Kidney tubule cell (primary cell): ENCODE measurements around the gene GNG8.
A peak's percentile ranks its signal among the peaks of the same experiment; 100 is the strongest.

ENCODE experiments used
- DNase-seq: peaks from one replicate; pipeline ENCODE4 v3.0.0-alpha.2; 2018; ENCODE audit warnings: low spot score

GNG8 gene

DNA sequence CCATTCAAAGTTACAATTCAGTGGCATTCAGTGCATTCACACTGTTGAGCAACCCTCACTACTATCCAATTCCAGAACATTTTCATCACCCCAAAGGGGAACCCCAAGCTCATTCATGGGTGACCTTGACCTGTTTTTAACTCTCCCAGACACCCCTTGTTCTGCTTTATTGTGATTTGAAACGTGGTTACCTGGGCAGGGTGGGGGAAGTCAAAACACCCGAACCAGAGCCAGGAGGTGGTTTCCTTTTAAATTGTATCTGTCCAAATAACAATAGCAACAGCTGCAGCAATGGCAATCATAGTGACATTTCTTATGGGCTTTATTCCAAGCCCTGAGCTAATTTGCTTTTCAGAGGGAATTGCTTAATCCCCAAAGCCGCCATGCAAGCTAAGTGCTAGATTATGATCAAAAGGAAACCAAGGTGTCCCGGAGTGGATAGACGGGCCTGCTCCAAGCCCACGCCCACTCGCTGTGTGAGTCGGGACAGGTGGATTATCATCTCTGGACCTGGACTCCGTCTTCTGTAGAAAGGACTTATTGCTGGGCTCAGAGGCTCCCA, 17.3 kb downstream of the GNG8 start:
- DNase-seq = no peak

DNA sequence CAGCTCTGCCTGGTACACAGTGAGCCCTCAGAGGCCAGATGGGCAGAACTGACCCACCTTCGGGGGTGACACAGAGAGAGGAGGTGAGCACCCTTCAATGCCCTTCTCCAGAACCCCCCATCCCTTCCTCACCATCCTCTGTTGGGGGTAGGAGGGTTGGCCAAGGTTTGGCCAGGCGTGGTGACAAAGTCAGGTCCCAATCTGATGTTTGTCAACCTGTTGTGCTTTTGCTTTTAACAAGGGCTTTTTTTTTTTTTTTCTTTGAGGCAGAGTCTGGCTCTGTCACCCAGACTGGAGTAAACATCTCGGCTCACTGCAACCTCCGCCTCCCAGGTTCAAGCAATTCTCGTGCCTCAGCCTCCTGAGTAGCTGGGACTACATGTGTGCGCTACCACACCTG, 18.4 kb downstream of the GNG8 start:
- no peak for DNase-seq

GRCh38 chr19:46616631-46617322, 19.2 kb downstream of the GNG8 start:
- peak; percentile 59 for DNase-seq

DNA sequence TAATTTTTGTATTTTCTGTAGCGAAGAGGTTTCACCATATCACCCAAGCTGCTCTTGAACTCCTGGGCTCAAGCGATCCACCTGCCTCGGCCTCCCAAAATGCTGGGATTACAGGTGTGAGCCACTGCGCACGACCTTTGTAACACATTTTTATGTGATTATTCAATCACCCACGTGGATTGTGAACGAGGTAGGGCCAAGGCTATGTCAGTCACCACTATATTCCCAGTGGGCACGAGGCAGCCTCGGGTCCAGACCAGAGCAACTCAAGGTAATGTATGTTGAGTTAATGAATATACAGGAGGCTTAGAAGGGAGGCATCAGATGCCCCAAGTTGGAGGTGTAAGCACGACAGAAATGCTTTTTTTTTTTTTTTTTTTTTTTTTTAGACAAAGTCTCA, 20.0 kb downstream of the GNG8 start:
- no peak for DNase-seq

DNA sequence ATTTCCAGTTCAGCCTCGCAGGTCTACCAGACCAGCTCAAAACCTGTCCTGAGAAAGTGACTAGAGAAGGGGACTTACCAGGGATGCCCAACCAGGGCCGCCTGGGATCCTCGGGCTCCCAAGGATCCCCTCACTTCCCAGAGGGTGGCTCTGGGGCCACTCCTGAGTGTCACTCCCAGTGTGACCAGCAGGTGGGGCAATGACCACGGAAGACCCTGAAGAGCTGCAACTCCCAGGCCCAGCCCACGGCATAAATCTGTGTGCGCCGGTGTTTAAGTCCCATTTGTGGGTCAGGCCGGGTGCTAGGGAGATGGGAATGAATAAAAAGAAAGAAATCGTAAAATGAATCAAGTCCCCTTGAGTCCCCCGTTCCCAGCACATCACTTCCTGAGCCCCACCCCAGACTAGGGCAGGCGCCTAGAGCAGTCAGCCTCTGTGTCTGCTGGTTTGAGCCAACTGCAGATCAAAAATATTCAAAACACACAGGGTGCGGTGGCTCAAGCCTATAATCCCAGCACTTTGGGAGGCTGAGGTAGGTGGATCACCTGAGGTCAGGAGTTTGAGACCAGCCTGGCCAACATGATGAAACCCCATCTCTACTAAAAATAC, 21.8 kb downstream of the GNG8 start:
- DNase-seq = peak; percentile 74

DNA sequence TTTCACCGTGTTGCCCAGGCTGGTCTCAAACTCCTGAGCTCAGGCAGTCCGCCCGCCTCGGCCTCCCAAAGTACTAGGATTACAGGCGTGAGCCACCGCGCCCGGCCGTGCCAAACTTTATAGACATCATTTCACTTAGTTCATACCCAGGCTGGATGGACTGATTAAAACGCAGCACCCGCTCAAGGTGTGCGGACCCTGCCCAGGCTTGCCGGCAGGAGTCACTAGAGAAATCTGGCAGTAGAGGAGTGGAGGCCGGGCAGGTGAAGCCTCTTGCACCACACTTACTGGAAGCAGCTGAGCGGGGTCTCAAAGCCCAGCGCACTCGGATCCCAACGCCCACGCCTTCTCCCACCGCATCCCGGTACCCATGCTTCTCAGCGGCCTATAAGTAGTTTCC, 22.5 kb downstream of the GNG8 start:
- DNase-seq = no peak

GRCh38 chr19:46611776-46612175, 24.2 kb downstream of the GNG8 start:
- DNase-seq = no peak

DNA sequence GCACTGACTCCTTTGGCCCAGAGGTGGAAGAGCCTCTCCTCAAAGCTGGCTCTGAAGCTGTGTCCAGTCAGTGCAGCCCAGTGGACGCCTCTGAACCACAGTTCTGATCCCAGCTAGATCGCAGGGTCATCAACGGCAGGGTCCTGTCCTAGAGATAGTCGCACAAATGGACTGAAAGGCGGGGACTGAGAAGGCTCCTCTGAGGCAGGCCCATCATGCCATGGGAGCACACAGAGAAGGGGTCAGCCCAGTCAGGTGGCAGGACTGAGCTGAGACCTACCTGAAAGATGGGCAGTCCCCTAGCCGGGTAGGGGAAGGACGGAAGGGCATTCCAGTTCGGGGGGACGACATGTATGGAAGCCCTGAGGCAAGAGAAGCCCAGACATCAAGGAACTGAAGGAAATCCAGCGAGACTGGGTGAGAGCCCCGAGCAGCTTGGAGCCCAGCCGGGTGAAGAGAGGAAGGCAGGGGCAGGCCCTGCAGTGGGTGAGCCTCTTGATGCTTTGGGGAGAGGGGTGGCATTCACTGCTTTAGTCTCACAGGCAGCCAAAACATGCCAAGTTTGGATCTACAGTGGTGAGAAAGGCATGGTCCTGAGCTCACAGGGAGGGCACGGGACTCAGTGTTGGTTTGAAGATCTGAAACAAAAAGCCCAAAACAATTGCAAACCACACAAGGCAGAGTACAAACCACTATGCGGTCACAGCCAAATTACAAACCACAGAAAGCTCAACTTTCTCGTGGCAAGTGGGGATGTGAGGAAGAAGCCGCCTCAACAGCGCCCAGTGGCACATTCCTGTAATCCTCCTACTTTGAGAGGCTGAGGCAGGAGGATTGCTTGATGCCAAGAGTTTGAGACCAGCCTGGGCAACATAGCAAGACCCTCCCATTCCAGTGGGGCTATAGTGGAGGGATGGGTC, 24.9 kb downstream of the GNG8 start:
- no peak for DNase-seq

GRCh38 chr19:46610413-46610775, 25.6 kb downstream of the GNG8 start:
- no peak for DNase-seq

GRCh38 chr19:46609511-46610412, 26.2 kb downstream of the GNG8 start:
- DNase-seq = no peak

DNA sequence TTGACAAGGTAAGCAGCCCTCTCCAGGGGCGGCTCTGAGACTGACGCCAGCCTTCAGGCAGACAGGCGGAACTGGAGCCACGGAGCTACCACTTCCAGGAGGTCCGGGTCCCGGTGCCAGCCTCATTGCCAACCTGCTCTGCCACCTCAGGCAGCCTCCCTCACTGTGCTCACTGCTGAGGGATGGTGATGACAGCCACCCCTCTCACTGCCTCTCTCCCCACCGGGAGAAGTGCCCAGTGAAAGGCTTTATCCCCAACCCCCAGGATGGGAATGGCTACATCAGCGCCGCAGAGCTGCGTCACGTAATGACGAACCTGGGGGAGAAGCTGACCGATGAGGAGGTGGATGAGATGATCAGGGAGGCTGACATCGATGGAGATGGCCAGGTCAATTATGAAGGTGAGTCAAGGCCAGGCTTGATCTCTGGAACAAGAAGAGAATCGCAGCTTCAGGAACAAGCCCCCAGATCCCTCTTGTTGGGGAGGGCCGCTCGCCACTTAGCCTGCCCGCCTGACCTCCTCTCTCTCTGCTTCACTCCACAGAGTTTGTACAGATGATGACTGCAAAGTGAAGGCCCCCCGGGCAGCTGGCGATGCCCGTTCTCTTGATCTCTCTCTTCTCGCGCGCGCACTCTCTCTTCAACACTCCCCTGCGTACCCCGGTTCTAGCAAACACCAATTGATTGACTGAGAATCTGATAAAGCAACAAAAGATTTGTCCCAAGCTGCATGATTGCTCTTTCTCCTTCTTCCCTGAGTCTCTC, 27.2 kb downstream of the GNG8 start:
- DNase-seq = no peak

DNA sequence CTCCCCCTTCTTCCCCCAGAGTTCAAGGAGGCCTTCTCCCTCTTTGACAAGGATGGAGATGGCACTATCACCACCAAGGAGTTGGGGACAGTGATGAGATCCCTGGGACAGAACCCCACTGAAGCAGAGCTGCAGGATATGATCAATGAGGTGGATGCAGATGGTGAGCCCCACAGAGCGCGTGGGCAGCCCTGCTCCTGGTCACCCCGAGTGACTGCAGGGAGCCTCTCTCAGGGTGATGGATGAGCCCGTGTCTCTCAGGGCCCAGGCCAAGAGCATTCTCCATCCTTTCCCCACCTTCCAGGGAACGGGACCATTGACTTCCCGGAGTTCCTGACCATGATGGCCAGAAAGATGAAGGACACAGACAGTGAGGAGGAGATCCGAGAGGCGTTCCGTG, 27.8 kb downstream of the GNG8 start:
- no peak for DNase-seq

DNA sequence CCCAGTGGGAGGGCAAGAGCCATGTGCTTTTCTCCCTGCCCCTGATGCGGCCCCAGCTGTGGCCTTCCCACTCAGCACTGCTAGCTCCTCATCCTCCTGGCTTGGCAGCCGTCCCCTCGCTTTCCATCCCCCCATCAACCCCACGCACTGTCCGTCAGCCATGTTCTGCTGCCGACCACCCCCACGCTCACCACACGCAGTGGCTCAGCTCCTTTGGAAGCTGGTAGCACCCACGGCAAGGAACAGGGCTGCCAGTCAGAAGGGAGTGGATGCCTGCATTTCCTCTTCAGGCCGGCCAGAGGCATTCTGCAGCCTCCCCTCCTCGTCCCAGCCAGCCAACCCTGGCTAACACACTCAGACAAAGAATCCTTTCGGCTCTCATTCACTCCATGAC, 28.6 kb downstream of the GNG8 start:
- DNase-seq = no peak

- no peak for DNase-seq
Measured at GRCh38 chr19:46606681-46607447, 29.1 kb downstream of the GNG8 start.

DNA sequence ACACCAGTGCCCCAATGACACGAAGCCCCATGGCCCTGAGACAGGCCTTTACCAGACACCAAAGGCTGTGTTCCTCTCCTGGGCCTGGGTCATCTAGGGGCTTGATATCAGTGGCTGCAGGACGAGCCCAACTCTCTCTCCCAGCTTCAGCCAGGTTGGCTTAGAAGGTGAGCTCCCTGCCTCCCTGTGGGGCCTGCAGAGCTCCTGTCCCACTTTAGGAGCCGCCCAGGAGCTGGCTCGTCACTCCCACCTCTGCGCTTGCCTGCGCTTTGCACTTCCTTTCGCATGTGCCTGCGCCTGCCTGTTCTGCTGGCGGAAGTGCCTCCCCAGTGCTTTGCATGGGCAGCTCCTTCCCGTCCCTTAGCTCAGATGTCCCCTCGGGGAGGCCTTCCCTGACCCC, 30.0 kb downstream of the GNG8 start:
- DNase-seq = no peak

GRCh38 chr19:46605356-46605821, 30.6 kb downstream of the GNG8 start:
- DNase-seq = no peak

- no peak for DNase-seq
Measured at GRCh38 chr19:46604781-46605355, 31.1 kb downstream of the GNG8 start.

DNA sequence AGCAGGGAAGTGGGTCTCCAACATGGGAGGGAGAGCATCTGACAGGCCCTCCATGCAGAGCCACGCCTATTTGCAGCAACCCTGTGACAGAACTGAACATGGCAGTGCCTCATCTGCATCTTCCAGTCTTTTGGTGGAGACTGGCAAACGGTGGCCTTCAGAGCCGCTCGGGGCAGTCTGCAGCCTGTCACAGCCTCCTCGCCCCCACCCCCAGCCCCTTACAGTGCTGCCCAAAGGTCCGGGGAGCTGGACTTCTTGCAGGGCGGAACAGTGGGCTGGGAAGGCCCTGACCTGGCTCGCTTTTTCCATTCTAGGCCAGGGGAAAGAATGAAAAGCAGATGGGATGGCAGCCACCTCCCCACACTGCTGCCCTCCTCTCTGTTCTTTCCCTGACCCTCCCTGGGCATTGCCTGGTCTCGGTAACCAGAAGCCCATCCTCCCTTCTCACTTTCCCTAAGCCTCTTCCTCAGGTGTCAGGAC, 32.2 kb downstream of the GNG8 start:
- DNase-seq = no peak

- peak; percentile 32 for DNase-seq
Measured at GRCh38 chr19:46603195-46603637, 32.8 kb downstream of the GNG8 start.
